ENCODE data around the gene TFG.

The TFG gene

GRCh38 chr3:100708644-100708988 lies 678 bp upstream of the TFG start:
- no peak for DNase-seq

- DNase-seq, result peak in 1 of 2 donors; percentile 31
These were observed 557 bp downstream of the TFG start for GRCh38 chr3:100709842-100710260.

- peak; percentile 54 to 60 for DNase-seq
These were observed 1.1 kb downstream of the TFG start for GRCh38 chr3:100710261-100710968.

GRCh38 chr3:100715176-100715575 lies 5.9 kb downstream of the TFG start:
- DNase-seq, result no peak

- no peak for DNase-seq
These were observed 7.8 kb downstream of the TFG start for GRCh38 chr3:100717063-100717462.

GRCh38 chr3:100717637-100718487 lies 8.6 kb downstream of the TFG start:
- no peak for DNase-seq

- DNase-seq, result no peak
These were observed 9.8 kb downstream of the TFG start for GRCh38 chr3:100719136-100719535.

- no peak for DNase-seq
These were observed 11.1 kb downstream of the TFG start for GRCh38 chr3:100720426-100720825.

GRCh38 chr3:100725935-100726513 lies 16.7 kb downstream of the TFG start:
- DNase-seq, result no peak

GRCh38 chr3:100726706-100727105 lies 17.4 kb downstream of the TFG start:
- no peak for DNase-seq

GRCh38 chr3:100730524-100730923 lies 21.2 kb downstream of the TFG start:
- DNase-seq, result no peak

- no peak for DNase-seq
These were observed 23.1 kb downstream of the TFG start for GRCh38 chr3:100732435-100732834.

- DNase-seq, result peak in 1 of 2 donors; percentile 8
These were observed 28.0 kb downstream of the TFG start for GRCh38 chr3:100737334-100737733.

GRCh38 chr3:100740207-100740606 lies 30.9 kb downstream of the TFG start:
- peak in 1 of 2 donors; percentile 2 for DNase-seq

GRCh38 chr3:100743535-100743934 lies 34.2 kb downstream of the TFG start:
- DNase-seq, result no peak

- no peak for DNase-seq
These were observed 35.4 kb downstream of the TFG start for GRCh38 chr3:100744671-100745070.

- no peak for DNase-seq
These were observed 36.3 kb downstream of the TFG start for GRCh38 chr3:100745617-100746016.

- DNase-seq, result no peak
These were observed 36.8 kb downstream of the TFG start for GRCh38 chr3:100746092-100746491.

GRCh38 chr3:100748220-100748619 lies 38.9 kb downstream of the TFG start:
- DNase-seq, result no peak

GRCh38 chr3:100748967-100749366 lies 39.7 kb downstream of the TFG start:
- DNase-seq, result no peak

- DNase-seq, result no peak
These were observed 44.6 kb downstream of the TFG start for GRCh38 chr3:100753846-100754245.

- DNase-seq, result no peak
These were observed 45.5 kb downstream of the TFG start for GRCh38 chr3:100754563-100755334.

- no peak for DNase-seq
These were observed 47.1 kb downstream of the TFG start for GRCh38 chr3:100756441-100756840.
